DOHH2 (cell line): ENCODE measurements around the gene MCTS1.
"Not testable (repeated sequence)": the region's sequence is repeated elsewhere in the genome, so short reads cannot be mapped to it uniquely, and the experiment has no call there.

Experiments
- H3F3A ChIP-seq: fragments of 200-600 bp; sonication (generic), shearing (Covaris generic); 2 replicates; pipeline ENCODE4 v1.6.0; 2016; ENCODE audit warnings: antibody characterized with exemption, mild to moderate bottlenecking; ENCODE audit not compliant: control insufficient read depth, insufficient read depth
- H3K27ac ChIP-seq: fragments of 200-600 bp; sonication (generic); 2 replicates; pipeline ENCODE4 v1.5.1; 2014; ENCODE audit warnings: low read depth, mild to moderate bottlenecking, low read length, moderate library complexity
- H3K27me3 ChIP-seq: fragments of 200-600 bp; sonication (generic); 2 replicates; pipeline ENCODE4 v1.6.1; 2014; ENCODE audit warnings: mild to moderate bottlenecking, low read length, mixed read lengths; ENCODE audit not compliant: control insufficient read depth
- H3K36me3 ChIP-seq: fragments of 200-600 bp; sonication (generic); 2 replicates; pipeline ENCODE4 v1.6.1; 2014; ENCODE audit warnings: mild to moderate bottlenecking, low read length, moderate library complexity, mixed read lengths; ENCODE audit not compliant: control insufficient read depth
- H3K4me1 ChIP-seq: fragments of 200-600 bp; sonication (generic); 2 replicates; pipeline ENCODE4 v1.6.1; 2014; ENCODE audit warnings: mild to moderate bottlenecking, low read length, mixed read lengths; ENCODE audit not compliant: control insufficient read depth
- H3K4me2 ChIP-seq: fragments of 200-600 bp; sonication (generic); 2 replicates; pipeline ENCODE4 v1.6.0; 2014; ENCODE audit warnings: mild to moderate bottlenecking, low read length, moderate library complexity
- H3K4me3 ChIP-seq: fragments of 200-600 bp; sonication (generic); 2 replicates; pipeline ENCODE4 v1.5.1; 2014; ENCODE audit warnings: mild to moderate bottlenecking, low read length, mixed read lengths
- H3K79me2 ChIP-seq: fragments of 200-600 bp; sonication (generic); 2 replicates; pipeline ENCODE4 v1.6.1; 2014; ENCODE audit warnings: mild to moderate bottlenecking, low read length, mixed read lengths; ENCODE audit not compliant: control insufficient read depth
- H3K9me2 ChIP-seq: fragments of 200-600 bp; sonication (generic); replicated peaks from 2 replicates; pipeline ENCODE4 v1.6.1; 2014; ENCODE audit warnings: mild to moderate bottlenecking, low read length, mixed read lengths; ENCODE audit not compliant: control insufficient read depth
- H3K9me3 ChIP-seq: fragments of 200-600 bp; sonication (generic); 2 replicates; pipeline ENCODE4 v1.6.1; 2014; ENCODE audit warnings: antibody characterized with exemption, low read length, mixed read lengths; ENCODE audit not compliant: control insufficient read depth, insufficient read depth
- H4K20me1 ChIP-seq: fragments of 200-600 bp; sonication (generic); 2 replicates; pipeline ENCODE4 v1.6.0; 2014; ENCODE audit warnings: low read depth, mild to moderate bottlenecking, antibody characterized with exemption, low read length, moderate library complexity; ENCODE audit not compliant: control insufficient read depth, insufficient read depth
- EZH2phosphoT487 ChIP-seq: fragments of 200-600 bp; sonication (generic); IDR thresholded peaks from 2 replicates; pipeline ENCODE4 v1.6.1; 2017; ENCODE audit warnings: borderline replicate concordance, mild to moderate bottlenecking, antibody characterized with exemption, low read length, moderate library complexity, mixed read lengths
- TF ChIP-seq, protein P1 (sequence below): fragments of 200-600 bp; sonication (generic); IDR thresholded peaks from one replicate; pipeline ENCODE4 v1.5.1; 2014; ENCODE audit warnings: antibody characterized with exemption, mild to moderate bottlenecking, low read depth, low read length; ENCODE audit not compliant: poor library complexity, severe bottlenecking

Gene MCTS1

DNA sequence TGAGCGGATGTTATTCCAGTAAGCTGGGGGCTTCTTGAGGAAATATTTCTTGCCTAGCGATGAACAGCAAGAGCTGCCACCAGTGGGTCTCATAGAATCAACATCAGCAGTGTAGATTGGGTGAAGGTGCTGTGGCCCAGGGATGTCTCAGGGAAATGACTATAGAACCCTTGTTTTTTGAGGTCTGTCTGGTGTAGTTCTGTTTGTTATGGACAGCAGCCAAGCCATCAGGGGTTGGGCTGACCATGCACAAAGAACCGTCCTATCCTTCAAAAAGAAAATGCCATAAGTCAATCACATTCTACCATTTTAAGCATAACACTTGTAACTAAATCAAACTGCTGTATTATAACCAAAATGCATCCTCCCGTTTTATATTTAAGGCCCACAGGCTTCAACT, 43.2 kb downstream of the MCTS1 start:
- H3K4me3 ChIP-seq = no peak overlapping the region
- no peaks in the 10 kb centered on the region for H4K20me1 ChIP-seq
- TF ChIP-seq EZH2phosphoT487 = no peak
- TF ChIP-seq, protein P1, sequence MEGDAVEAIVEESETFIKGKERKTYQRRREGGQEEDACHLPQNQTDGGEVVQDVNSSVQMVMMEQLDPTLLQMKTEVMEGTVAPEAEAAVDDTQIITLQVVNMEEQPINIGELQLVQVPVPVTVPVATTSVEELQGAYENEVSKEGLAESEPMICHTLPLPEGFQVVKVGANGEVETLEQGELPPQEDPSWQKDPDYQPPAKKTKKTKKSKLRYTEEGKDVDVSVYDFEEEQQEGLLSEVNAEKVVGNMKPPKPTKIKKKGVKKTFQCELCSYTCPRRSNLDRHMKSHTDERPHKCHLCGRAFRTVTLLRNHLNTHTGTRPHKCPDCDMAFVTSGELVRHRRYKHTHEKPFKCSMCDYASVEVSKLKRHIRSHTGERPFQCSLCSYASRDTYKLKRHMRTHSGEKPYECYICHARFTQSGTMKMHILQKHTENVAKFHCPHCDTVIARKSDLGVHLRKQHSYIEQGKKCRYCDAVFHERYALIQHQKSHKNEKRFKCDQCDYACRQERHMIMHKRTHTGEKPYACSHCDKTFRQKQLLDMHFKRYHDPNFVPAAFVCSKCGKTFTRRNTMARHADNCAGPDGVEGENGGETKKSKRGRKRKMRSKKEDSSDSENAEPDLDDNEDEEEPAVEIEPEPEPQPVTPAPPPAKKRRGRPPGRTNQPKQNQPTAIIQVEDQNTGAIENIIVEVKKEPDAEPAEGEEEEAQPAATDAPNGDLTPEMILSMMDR = no peak
- no peak overlapping the region for H3K27ac ChIP-seq
- no peaks in the 10 kb centered on the region for H3K27me3 ChIP-seq
- H3K9me3 ChIP-seq = no peaks in the 10 kb centered on the region
- peaks cover 12% of the 10 kb centered on the region for H3K4me1 ChIP-seq
- H3K4me2 ChIP-seq = no peak overlapping the region
- no peaks in the 10 kb centered on the region for H3K36me3 ChIP-seq
- no peaks in the 10 kb centered on the region for H3F3A ChIP-seq
- no peaks in the 10 kb centered on the region for H3K9me2 ChIP-seq
- no peaks in the 10 kb centered on the region for H3K79me2 ChIP-seq

DNA sequence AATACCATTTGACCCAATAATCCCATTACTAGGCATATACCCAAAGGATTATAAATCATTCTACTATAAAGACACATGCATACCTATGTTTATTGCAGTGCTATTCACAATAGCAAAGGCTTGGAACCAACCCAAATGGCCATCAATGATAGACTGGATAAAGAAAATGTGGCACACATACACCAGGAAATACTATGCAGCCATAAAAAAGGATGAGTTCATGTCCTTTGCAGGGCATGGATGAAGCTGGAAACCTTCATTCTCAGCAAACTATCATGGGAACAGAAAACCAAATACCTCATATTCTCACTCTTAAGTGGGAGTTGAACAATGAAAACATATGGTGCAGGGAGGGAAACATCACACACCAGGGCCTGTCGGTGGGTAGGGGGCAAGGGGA, 48.4 kb downstream of the MCTS1 start:
- not testable (repeated sequence) for H3K27ac ChIP-seq, H3K9me3 ChIP-seq, H3K9me2 ChIP-seq, H3K4me3 ChIP-seq, H3K4me2 ChIP-seq, H3K36me3 ChIP-seq, H4K20me1 ChIP-seq, H3K79me2 ChIP-seq, H3F3A ChIP-seq, H3K27me3 ChIP-seq
- H3K4me1 ChIP-seq = peaks cover 12% of the 10 kb centered on the region

DNA sequence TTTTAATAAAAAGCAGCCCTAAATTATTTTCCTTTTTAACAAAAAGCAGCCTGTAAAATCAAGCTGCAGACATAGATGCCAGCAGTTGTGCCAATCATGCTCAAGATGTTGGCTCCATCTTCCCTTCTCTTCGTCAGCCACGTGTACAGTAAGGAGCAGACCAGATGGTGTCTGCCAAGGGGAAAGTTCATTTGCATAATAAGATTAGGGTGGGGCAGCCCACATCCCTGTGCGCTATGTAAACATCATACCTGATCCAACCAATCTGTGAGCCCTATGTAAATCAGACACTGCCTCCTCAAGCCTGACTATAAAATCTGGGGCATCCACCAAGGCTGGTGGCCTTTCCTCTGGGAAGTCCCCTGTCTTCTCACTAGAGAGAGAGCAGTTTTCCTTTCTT, 49.1 kb downstream of the MCTS1 start:
- TF ChIP-seq, protein P1 = no peak
- TF ChIP-seq EZH2phosphoT487 = no peak
- Histone ChIP-seq H3K36me3 (no peaks in the 10 kb centered on the region), H3K27me3 (no peaks in the 10 kb centered on the region), H3K27ac (no peak overlapping the region), H4K20me1 (no peaks in the 10 kb centered on the region), H3K9me3 (no peaks in the 10 kb centered on the region), H3K4me2 (no peak overlapping the region), H3K79me2 (no peaks in the 10 kb centered on the region), H3K4me3 (no peak overlapping the region), H3K4me1 (peaks cover 12% of the 10 kb centered on the region), H3F3A (no peaks in the 10 kb centered on the region), H3K9me2 (no peaks in the 10 kb centered on the region)

DNA sequence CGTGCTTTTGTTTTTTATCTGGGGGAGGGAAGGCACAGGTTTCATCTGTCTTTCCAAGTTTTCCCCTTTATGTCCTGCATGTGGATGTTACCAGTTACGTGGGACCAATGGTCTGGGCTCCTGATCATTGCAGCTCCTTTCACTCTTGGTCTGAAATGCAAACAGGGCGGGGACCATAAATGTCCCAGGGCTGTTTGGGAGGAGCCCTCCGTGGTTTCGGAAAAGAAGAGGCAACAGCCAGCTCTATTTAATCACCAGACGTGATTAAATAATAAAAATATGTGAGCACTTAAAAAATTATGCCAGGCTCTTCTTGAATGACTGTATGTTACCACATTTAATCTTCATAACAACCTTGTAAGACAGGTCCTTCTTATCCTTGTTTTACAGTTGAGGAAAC, 56.7 kb downstream of the MCTS1 start:
- H3K9me2 ChIP-seq = no peaks in the 10 kb centered on the region
- no peaks in the 10 kb centered on the region for H3K9me3 ChIP-seq
- 0 out of 2 replicates have a peak, but pooled peaks cover 3% of the 10 kb centered on the region for H3K4me1 ChIP-seq
- H3K4me3 ChIP-seq = no peak overlapping the region
- no peak overlapping the region for H3K27ac ChIP-seq
- H4K20me1 ChIP-seq = no peaks in the 10 kb centered on the region
- no peak for TF ChIP-seq EZH2phosphoT487
- TF ChIP-seq, protein P1 = no peak
- no peaks in the 10 kb centered on the region for H3K27me3 ChIP-seq
- no peaks in the 10 kb centered on the region for H3K36me3 ChIP-seq
- no peaks in the 10 kb centered on the region for H3F3A ChIP-seq
- no peaks in the 10 kb centered on the region for H3K79me2 ChIP-seq
- no peak overlapping the region for H3K4me2 ChIP-seq
